Gastrocnemius medialis (tissue), 4 donors: ENCODE results near the gene SPECC1L.

Experiments
- POLR2A ChIP-seq, 2 donors: fragments of 450-650 bp; IDR thresholded peaks; one replicate each; pipeline ENCODE4 v1.6.1; 2017; ENCODE audit warnings: antibody characterized with exemption in 2 of 2, mild to moderate bottlenecking in 2 of 2, moderate library complexity in 2 of 2
- TF ChIP-seq, protein P1 (sequence below), 5 experiments: fragments of 450-650 bp in 3 of 5; fragments of 200-600 bp in 2 of 5; sonication (generic) in 2 of 5; IDR thresholded peaks in 4 of 5; conservative IDR thresholded peaks in 1 of 5; 1 replicate in 4 of 5; 2 replicates in 1 of 5; pipeline ENCODE4 v1.5.1; 2016 to 2019; ENCODE audit warnings: antibody characterized with exemption in 5 of 5, mild to moderate bottlenecking in 3 of 5, moderate library complexity in 3 of 5

DNA sequence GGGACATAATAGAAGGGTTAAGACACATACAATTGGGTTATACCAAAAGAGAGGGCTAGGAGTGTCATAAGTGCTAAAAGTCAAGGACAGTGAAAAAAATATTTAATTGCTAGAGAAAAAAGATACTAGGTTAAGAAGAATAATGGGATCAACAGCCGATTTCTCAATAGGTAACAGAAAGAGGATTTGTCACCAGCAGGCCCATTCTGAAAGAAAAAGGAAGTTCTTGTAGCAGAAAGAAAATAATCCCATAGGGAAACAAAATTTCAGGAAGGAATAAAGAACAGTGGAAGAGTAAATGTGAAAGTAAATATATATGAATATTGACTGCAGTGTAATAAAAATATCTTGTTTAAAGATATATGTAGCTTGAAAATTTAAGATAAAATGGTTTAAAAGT, 113.5 kb downstream of the SPECC1L start:
- TF ChIP-seq, protein P1, sequence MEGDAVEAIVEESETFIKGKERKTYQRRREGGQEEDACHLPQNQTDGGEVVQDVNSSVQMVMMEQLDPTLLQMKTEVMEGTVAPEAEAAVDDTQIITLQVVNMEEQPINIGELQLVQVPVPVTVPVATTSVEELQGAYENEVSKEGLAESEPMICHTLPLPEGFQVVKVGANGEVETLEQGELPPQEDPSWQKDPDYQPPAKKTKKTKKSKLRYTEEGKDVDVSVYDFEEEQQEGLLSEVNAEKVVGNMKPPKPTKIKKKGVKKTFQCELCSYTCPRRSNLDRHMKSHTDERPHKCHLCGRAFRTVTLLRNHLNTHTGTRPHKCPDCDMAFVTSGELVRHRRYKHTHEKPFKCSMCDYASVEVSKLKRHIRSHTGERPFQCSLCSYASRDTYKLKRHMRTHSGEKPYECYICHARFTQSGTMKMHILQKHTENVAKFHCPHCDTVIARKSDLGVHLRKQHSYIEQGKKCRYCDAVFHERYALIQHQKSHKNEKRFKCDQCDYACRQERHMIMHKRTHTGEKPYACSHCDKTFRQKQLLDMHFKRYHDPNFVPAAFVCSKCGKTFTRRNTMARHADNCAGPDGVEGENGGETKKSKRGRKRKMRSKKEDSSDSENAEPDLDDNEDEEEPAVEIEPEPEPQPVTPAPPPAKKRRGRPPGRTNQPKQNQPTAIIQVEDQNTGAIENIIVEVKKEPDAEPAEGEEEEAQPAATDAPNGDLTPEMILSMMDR (IDR thresholded peaks at IDR 0.05 in 4 of 5, conservative IDR thresholded peaks at IDR 0.05 in 1 of 5) = no peak
- TF ChIP-seq POLR2A (IDR thresholded peaks at IDR 0.05) = no peak
